ENCODE data around the gene DUSP8. TPM values are rescaled to one million over a fixed set of nuclear protein-coding genes. Genes with fewer than 3 reads are reported as not detected.

The DUSP8 gene
- total RNA-seq, 1 donor from 2014 or later, result 2.2 TPM

DNA sequence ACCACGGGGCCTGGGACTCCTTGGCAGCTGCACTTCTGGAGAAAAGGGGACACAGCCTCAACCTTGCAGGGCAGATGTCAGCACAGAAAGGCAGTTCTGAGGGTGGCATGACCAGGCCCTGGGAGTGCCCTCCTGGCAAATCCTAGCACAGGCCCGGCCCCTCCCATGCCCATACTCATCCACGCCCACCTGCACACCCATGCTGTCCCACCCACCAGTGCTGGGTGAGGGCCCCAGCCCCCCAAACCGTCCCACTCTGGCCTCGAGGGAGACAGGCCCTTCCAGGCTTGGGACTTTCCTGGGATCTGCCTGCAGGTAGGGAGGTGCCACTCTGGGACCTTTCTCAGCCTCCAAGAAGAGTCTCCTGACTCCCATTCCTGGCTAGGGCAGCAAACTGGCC is 10.1 kb downstream of the DUSP8 start:
- Mint-ChIP-seq H3K27ac (ENCODE audit: unreplicated experiment) (no peak overlapping the region), H3K4me3 (ENCODE audit: unreplicated experiment) (no peak overlapping the region), H3K36me3 (ENCODE audit: low read depth, unreplicated experiment) (no peaks in the 10 kb centered on the region), H3K4me1 (ENCODE audit: unreplicated experiment) (no peaks in the 10 kb centered on the region), H3K9me3 (ENCODE audit: unreplicated experiment) (no peaks in the 10 kb centered on the region), H3K27me3 (ENCODE audit: unreplicated experiment) (peaks cover 11% of the 10 kb centered on the region)
- TF ChIP-seq, protein P1, sequence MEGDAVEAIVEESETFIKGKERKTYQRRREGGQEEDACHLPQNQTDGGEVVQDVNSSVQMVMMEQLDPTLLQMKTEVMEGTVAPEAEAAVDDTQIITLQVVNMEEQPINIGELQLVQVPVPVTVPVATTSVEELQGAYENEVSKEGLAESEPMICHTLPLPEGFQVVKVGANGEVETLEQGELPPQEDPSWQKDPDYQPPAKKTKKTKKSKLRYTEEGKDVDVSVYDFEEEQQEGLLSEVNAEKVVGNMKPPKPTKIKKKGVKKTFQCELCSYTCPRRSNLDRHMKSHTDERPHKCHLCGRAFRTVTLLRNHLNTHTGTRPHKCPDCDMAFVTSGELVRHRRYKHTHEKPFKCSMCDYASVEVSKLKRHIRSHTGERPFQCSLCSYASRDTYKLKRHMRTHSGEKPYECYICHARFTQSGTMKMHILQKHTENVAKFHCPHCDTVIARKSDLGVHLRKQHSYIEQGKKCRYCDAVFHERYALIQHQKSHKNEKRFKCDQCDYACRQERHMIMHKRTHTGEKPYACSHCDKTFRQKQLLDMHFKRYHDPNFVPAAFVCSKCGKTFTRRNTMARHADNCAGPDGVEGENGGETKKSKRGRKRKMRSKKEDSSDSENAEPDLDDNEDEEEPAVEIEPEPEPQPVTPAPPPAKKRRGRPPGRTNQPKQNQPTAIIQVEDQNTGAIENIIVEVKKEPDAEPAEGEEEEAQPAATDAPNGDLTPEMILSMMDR (IDR thresholded peaks at IDR 0.05; ENCODE audit: unreplicated experiment), result no peak
- DNase-seq (ENCODE audit: low spot score), result no peak

DNA sequence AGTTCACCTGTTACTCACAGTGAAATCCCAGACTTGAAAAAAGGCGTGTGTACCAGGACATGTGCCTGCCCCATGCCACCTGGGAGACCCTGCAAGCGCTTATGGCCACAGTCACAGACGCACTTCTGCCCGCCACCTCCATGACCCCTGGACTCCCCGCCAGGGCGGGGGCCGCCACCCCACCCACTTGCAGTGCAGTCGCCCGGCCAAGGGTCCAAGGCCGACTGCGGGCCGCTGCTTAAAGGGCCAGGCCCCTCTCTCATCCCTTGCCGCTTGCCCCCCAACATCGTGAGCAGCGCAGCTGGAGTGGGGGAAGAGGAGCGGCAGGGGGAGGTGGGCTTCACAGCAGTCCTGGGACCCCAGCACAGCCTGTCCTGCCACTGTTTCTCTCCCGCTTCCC is 10.8 kb downstream of the DUSP8 start:
- Mint-ChIP-seq H3K27me3 (ENCODE audit: unreplicated experiment) (peaks cover 10% of the 10 kb centered on the region), H3K36me3 (ENCODE audit: low read depth, unreplicated experiment) (no peaks in the 10 kb centered on the region), H3K27ac (ENCODE audit: unreplicated experiment) (no peak overlapping the region), H3K4me3 (ENCODE audit: unreplicated experiment) (no peak overlapping the region), H3K4me1 (ENCODE audit: unreplicated experiment) (no peaks in the 10 kb centered on the region), H3K9me3 (ENCODE audit: unreplicated experiment) (no peaks in the 10 kb centered on the region)
- TF ChIP-seq, protein P1 (IDR thresholded peaks at IDR 0.05; ENCODE audit: unreplicated experiment), result no peak
- DNase-seq (ENCODE audit: low spot score), result no peak

DNA sequence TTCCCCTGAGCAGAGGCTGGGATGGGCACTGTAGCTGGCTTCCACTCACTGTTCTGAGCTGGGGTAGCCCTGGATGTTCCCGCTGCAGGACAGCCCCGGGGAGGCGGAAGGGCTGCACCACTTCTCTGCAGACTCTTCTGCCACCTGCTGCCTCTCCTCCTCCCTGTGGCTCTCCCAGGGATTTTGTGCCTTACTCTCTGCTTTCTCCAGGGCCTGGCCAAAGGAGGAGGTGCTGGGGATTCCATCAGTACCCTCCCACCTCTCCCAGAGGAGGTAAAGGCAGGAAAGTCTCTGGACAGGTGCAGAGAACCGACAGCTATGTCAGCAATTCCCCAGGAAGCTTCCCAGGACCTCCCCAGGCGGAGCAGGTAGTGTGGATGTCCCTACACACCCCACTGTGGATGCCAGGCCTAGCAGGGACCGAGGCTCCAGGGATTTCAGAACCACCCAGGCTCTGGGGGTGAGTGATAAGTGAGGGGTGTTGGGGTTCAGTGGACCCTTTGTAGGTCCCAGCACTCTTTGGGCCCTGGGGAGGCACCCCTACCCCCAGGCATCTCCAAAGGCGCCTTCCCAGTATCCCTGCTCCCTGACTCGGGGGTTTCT is 11.3 kb downstream of the DUSP8 start:
- H3K36me3 Mint-ChIP-seq (ENCODE audit: low read depth, unreplicated experiment), result no peaks in the 10 kb centered on the region
- DNase-seq (ENCODE audit: low spot score), result no peak
- no peaks in the 10 kb centered on the region for H3K9me3 Mint-ChIP-seq (ENCODE audit: unreplicated experiment)
- H3K27me3 Mint-ChIP-seq (ENCODE audit: unreplicated experiment), result peaks cover 8% of the 10 kb centered on the region
- H3K4me3 Mint-ChIP-seq (ENCODE audit: unreplicated experiment), result no peak overlapping the region
- H3K27ac Mint-ChIP-seq (ENCODE audit: unreplicated experiment), result no peak overlapping the region
- TF ChIP-seq, protein P1 (IDR thresholded peaks at IDR 0.05; ENCODE audit: unreplicated experiment), result no peak
- H3K4me1 Mint-ChIP-seq (ENCODE audit: unreplicated experiment), result no peaks in the 10 kb centered on the region

DNA sequence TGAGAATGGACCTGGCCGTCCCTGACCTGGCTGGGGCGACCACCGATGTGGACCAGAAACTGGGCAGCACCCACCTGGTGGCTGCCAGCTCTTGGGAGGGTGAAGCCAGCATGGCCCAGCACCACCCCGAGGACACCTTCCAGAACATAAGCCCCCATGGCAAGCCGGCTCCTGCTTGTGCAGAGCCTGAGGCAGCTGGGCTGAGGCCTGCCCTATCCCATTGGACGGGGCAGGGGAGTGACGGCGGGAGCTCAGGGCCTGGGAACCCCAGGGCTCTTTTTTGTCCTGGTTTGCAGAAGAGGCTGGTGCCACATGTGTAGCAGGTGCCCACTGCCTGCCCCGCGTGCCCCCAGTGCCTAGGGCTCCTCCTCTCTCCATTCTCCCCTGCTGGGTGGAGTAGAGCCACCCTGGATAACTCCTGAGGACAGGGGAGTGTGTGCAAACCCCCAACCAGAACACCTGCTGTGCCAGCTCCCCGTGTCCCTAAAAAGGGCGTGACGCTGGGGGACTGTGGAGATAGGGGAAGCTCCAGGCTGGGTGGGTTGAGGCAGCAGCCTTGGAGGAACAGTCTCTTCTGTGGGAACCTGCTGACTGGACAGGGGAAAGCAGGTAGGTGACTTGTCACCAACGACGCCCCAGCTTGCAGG is 11.9 kb downstream of the DUSP8 start:
- Mint-ChIP-seq H3K27ac (ENCODE audit: unreplicated experiment) (no peak overlapping the region), H3K4me3 (ENCODE audit: unreplicated experiment) (no peak overlapping the region), H3K36me3 (ENCODE audit: low read depth, unreplicated experiment) (no peaks in the 10 kb centered on the region), H3K4me1 (ENCODE audit: unreplicated experiment) (no peaks in the 10 kb centered on the region), H3K27me3 (ENCODE audit: unreplicated experiment) (peaks cover 9% of the 10 kb centered on the region), H3K9me3 (ENCODE audit: unreplicated experiment) (no peaks in the 10 kb centered on the region)
- no peak for DNase-seq (ENCODE audit: low spot score)
- TF ChIP-seq, protein P1 (IDR thresholded peaks at IDR 0.05; ENCODE audit: unreplicated experiment), result no peak
